ENCODE results near the gene METTL3. TPM values are rescaled to one million over a fixed set of nuclear protein-coding genes. Genes with fewer than 3 reads are reported as not detected.

METTL3 gene
- total and polyA plus RNA-seq, 2 of the 4 experiments (the other 2 are of a cell fraction) = 90.6 to 109 TPM

DNA sequence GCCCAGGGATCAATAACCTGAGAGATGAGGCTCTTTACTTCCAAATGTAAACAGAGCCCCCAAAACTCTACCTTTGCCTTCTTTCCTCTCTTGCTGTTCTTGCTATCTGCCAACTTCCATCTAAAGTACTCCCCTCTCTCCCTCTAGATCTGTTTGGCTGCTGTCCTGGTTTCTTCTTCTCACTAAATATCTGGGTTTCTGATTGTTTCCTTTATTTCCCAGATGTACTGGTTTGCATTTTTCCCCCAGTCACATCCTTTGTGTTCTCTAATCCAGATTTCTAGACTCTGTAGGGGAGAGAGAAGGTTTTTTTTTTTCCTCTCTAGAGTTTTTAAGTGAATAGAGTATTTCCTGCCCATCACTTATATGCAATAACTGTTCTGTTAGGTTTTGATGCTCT, 22.2 kb upstream of the METTL3 start:
- Histone ChIP-seq H3K56ac (ENCODE audit: extremely low read depth, insufficient read depth, low read length) (no peak overlapping the region), H2BK20ac (ENCODE audit: low read depth, low read length) (no peak overlapping the region), H4K5ac (ENCODE audit: low read depth, low read length) (no peak overlapping the region), H2BK5ac (ENCODE audit: low read depth, low read length, poor library complexity, severe bottlenecking) (no peak overlapping the region), H2AK9ac (replicated peaks; ENCODE audit: low read depth, low read length, poor library complexity) (no peak overlapping the region), H4K20me1 (ENCODE audit: insufficient read depth, low read length) (no peaks in the 10 kb centered on the region), H3K4me1 (ENCODE audit: control insufficient read depth, insufficient read depth, low read length) (no peaks in the 10 kb centered on the region), H3K9me3 (ENCODE audit: control insufficient read depth, insufficient read depth, low read length) (0 out of 2 replicates have a peak, but pooled peaks cover 1% of the 10 kb centered on the region), H3K9me1 (ENCODE audit: insufficient read depth, low read length) (no peaks in the 10 kb centered on the region), H3K79me1 (ENCODE audit: low read depth in 1 of 2, low read length in 2 of 2) (no peaks in the 10 kb centered on the region), H2BK120ac (ENCODE audit: low read depth, low read length) (no peak overlapping the region), H3K23ac (ENCODE audit: low read depth, low read length) (no peak overlapping the region), H3K4me3 (ENCODE audit: insufficient read depth, low read depth, low read length) (no peak overlapping the region), H3K18ac (ENCODE audit: low read depth, low read length) (no peak overlapping the region), H4K8ac (ENCODE audit: low read depth in 2 of 2, low read length in 2 of 2) (no peak overlapping the region), H2AFZ (replicated peaks; ENCODE audit: low read length, poor library complexity) (no peak overlapping the region), H2BK15ac (ENCODE audit: low read depth, low read length) (no peak overlapping the region), H3K27me3 (ENCODE audit: control insufficient read depth, insufficient read depth, low read length) (peaks cover 47% of the 10 kb centered on the region), H3K27ac (ENCODE audit: insufficient read depth, low read length) (no peak overlapping the region), H3K4me2 (ENCODE audit: low read depth, low read length) (no peak overlapping the region), H4K91ac (ENCODE audit: insufficient read depth, low read depth, low read length) (no peak overlapping the region), H3K4ac (ENCODE audit: low read depth, low read length) (no peak overlapping the region), H3K36me3 (ENCODE audit: control insufficient read depth, insufficient read depth, low read length) (no peaks in the 10 kb centered on the region), H2AK5ac (ENCODE audit: low read depth, low read length) (no peak overlapping the region), H3K14ac (replicated peaks; ENCODE audit: low read depth, low read length) (no peak overlapping the region), H3K9ac (ENCODE audit: low read depth, low read length) (no peak overlapping the region)
- ATAC-seq (ENCODE audit: low read depth) (no peak), DNase-seq (no peak)
- CTCF ChIA-PET = interaction anchor here (0.9 kb wide), 1 partner anchor 22 kb away, joined by 4 read pairs; the partner anchor contains the start of gene METTL3
- POLR2A ChIA-PET (ENCODE audit: unreplicated experiment) = no interaction called here
- intact Hi-C loops (cut with micrococcal nuclease) (no loop called here), in situ Hi-C loops (cut with MboI; ENCODE audit: low sequenced_read_pairs) (no loop called here), dilution Hi-C loops (cut with HindIII; ENCODE audit: low sequenced_read_pairs, unreplicated experiment) (no loop called here)
- TF ChIP-seq MAZ (IDR thresholded peaks at IDR 0.05; ENCODE audit: borderline replicate concordance, low read depth, low read length) (no peak), MXI1 (IDR thresholded peaks at IDR 0.05; ENCODE audit: borderline replicate concordance, low read depth, low read length) (no peak), FOS (IDR thresholded peaks at IDR 0.05; ENCODE audit: low read depth, low read length) (no peak), RCOR1 (IDR thresholded peaks at IDR 0.05; ENCODE audit: insufficient replicate concordance, low read length) (no peak), CEBPB (IDR thresholded peaks at IDR 0.05; ENCODE audit: low read depth, low read length) (no peak), POLR2A (IDR thresholded peaks at IDR 0.05; ENCODE audit: low read depth, low read length) (no peak), CHD1 (IDR thresholded peaks at IDR 0.05; ENCODE audit: low read depth, low read length) (no peak), RFX5 (IDR thresholded peaks at IDR 0.05; ENCODE audit: low read depth, low read length) (no peak), RAD21 (IDR thresholded peaks at IDR 0.05; ENCODE audit: low read length) (no peak), SMC3 (IDR thresholded peaks at IDR 0.05; ENCODE audit: low read depth, low read length) (no peak), BHLHE40 (IDR thresholded peaks at IDR 0.05; ENCODE audit: low read depth, low read length) (no peak), MAFK (IDR thresholded peaks at IDR 0.05; ENCODE audit: low read depth, low read length) (no peak), NFE2L2 (IDR thresholded peaks at IDR 0.05; ENCODE audit: low read depth, low read length) (no peak)
- TF ChIP-seq, protein P1, sequence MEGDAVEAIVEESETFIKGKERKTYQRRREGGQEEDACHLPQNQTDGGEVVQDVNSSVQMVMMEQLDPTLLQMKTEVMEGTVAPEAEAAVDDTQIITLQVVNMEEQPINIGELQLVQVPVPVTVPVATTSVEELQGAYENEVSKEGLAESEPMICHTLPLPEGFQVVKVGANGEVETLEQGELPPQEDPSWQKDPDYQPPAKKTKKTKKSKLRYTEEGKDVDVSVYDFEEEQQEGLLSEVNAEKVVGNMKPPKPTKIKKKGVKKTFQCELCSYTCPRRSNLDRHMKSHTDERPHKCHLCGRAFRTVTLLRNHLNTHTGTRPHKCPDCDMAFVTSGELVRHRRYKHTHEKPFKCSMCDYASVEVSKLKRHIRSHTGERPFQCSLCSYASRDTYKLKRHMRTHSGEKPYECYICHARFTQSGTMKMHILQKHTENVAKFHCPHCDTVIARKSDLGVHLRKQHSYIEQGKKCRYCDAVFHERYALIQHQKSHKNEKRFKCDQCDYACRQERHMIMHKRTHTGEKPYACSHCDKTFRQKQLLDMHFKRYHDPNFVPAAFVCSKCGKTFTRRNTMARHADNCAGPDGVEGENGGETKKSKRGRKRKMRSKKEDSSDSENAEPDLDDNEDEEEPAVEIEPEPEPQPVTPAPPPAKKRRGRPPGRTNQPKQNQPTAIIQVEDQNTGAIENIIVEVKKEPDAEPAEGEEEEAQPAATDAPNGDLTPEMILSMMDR (conservative IDR thresholded peaks at IDR 0.05; ENCODE audit: low read depth, low read length) = no peak
- TF ChIP-seq, protein P2, sequence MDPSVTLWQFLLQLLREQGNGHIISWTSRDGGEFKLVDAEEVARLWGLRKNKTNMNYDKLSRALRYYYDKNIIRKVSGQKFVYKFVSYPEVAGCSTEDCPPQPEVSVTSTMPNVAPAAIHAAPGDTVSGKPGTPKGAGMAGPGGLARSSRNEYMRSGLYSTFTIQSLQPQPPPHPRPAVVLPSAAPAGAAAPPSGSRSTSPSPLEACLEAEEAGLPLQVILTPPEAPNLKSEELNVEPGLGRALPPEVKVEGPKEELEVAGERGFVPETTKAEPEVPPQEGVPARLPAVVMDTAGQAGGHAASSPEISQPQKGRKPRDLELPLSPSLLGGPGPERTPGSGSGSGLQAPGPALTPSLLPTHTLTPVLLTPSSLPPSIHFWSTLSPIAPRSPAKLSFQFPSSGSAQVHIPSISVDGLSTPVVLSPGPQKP (IDR thresholded peaks at IDR 0.05; ENCODE audit: borderline replicate concordance, low read depth, low read length) = no peak
- TF ChIP-seq, protein P3, sequence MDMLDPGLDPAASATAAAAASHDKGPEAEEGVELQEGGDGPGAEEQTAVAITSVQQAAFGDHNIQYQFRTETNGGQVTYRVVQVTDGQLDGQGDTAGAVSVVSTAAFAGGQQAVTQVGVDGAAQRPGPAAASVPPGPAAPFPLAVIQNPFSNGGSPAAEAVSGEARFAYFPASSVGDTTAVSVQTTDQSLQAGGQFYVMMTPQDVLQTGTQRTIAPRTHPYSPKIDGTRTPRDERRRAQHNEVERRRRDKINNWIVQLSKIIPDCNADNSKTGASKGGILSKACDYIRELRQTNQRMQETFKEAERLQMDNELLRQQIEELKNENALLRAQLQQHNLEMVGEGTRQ (IDR thresholded peaks at IDR 0.05; ENCODE audit: low read depth, low read length) = no peak
- no TSS peak for BruUV-seq (replicated peaks)
